CD8-positive, alpha-beta memory T cell (primary cell): Measurements from ENCODE around the gene TNFRSF14. TPM values are rescaled to one million over a fixed set of nuclear protein-coding genes. Genes with fewer than 3 reads are reported as not detected.
A peak's percentile ranks its signal among the peaks of the same experiment; 100 is the strongest.
"Not testable (repeated sequence)": the region's sequence is repeated elsewhere in the genome, so short reads cannot be mapped to it uniquely, and the experiment has no call there.

Experiments
- CTCF ChIA-PET: fragments of 350-600 bp; sonication (Branson Sonifier 250); formaldehyde crosslinking; loops from one replicate; lab custom pipeline; 2021; ENCODE audit warnings: antibody characterized with exemption; lab: Charles Lee
- POLR2A ChIA-PET: fragments of 350-600 bp; sonication (Branson Sonifier 250); formaldehyde crosslinking; loops from one replicate; lab custom pipeline; 2021; ENCODE audit warnings: antibody characterized with exemption; lab: Charles Lee
- DNase-seq, 5 donors: peaks; one replicate each; pipeline versions ENCODE4 v3.0.0 to v3.0.0-alpha.2; 2020 to 2022; ENCODE audit warnings: mixed read lengths in 1 of 5
- H3K27ac ChIP-seq: one replicate; pipeline ENCODE4 v1.7.0; 2013; ENCODE audit warnings: low read depth, mild to moderate bottlenecking, low read length, moderate library complexity
- H3K27me3 ChIP-seq: 2 replicates; pipeline ENCODE4 v1.7.0; 2013; ENCODE audit warnings: low read length, mild to moderate bottlenecking; ENCODE audit not compliant: insufficient read depth, poor library complexity, severe bottlenecking
- H3K36me3 ChIP-seq: 2 replicates; pipeline ENCODE4 v1.7.0; 2013; ENCODE audit warnings: mild to moderate bottlenecking, low read length, moderate library complexity; ENCODE audit not compliant: insufficient read depth
- H3K4me1 ChIP-seq: 2 replicates; pipeline ENCODE4 v1.7.0; 2013; ENCODE audit warnings: mild to moderate bottlenecking, low read length, moderate library complexity; ENCODE audit not compliant: insufficient read depth
- H3K4me3 ChIP-seq: 2 replicates; pipeline ENCODE4 v1.7.0; 2013; ENCODE audit warnings: mild to moderate bottlenecking, low read length
- H3K9me3 ChIP-seq: 2 replicates; pipeline ENCODE4 v1.7.0; 2013; ENCODE audit warnings: mild to moderate bottlenecking, low read length
- H3K27ac Mint-ChIP-seq, 8 donors: one replicate each; pipeline ENCODE4 v1.8.0; 2020 to 2021; ENCODE audit warnings: mixed read lengths in 8 of 8, mild to moderate bottlenecking in 6 of 8, inconsistent platforms in 3 of 8, moderate library complexity in 3 of 8
- H3K27me3 Mint-ChIP-seq, 2 donors: one replicate each; pipeline ENCODE4 v1.8.0; 2020 to 2021; ENCODE audit warnings: mixed read lengths in 2 of 2, mild to moderate bottlenecking in 1 of 2, moderate library complexity in 1 of 2
- H3K36me3 Mint-ChIP-seq, 3 donors: one replicate each; pipeline ENCODE4 v1.8.0; 2020 to 2021; ENCODE audit warnings: mixed read lengths in 3 of 3, inconsistent platforms in 1 of 3, mild to moderate bottlenecking in 1 of 3
- H3K4me1 Mint-ChIP-seq, 3 donors: one replicate each; pipeline ENCODE4 v1.8.0; 2020 to 2021; ENCODE audit warnings: mixed read lengths in 3 of 3, inconsistent platforms in 1 of 3, mild to moderate bottlenecking in 1 of 3
- H3K4me3 Mint-ChIP-seq, 7 donors: one replicate each; pipeline ENCODE4 v1.8.0; 2020 to 2021; ENCODE audit warnings: mixed read lengths in 7 of 7, mild to moderate bottlenecking in 6 of 7, moderate library complexity in 4 of 7, inconsistent platforms in 2 of 7
- H3K9me3 Mint-ChIP-seq, 5 donors: one replicate each; pipeline ENCODE4 v1.8.0; 2020 to 2022; ENCODE audit warnings: mixed read lengths in 5 of 5, mild to moderate bottlenecking in 3 of 5, moderate library complexity in 2 of 5, inconsistent platforms in 1 of 5
- polyA plus RNA-seq: library from polyadenylated mRNA; unstranded; fragments of 300-500 nt; fragmentation: Illumina TruSeq; gene quantifications from one replicate; pipeline ENCODE4 v1.2.3, GENCODE V29; 2021
- total RNA-seq, 2 experiments: library from RNA; stranded (reverse); gene quantifications; one replicate each; pipeline ENCODE4 v1.2.3, GENCODE V29; 2021

Gene TNFRSF14
- total and polyA plus RNA-seq, 3 experiments from 2014 or later: 51.6 to 168 (median 164) TPM

DNA sequence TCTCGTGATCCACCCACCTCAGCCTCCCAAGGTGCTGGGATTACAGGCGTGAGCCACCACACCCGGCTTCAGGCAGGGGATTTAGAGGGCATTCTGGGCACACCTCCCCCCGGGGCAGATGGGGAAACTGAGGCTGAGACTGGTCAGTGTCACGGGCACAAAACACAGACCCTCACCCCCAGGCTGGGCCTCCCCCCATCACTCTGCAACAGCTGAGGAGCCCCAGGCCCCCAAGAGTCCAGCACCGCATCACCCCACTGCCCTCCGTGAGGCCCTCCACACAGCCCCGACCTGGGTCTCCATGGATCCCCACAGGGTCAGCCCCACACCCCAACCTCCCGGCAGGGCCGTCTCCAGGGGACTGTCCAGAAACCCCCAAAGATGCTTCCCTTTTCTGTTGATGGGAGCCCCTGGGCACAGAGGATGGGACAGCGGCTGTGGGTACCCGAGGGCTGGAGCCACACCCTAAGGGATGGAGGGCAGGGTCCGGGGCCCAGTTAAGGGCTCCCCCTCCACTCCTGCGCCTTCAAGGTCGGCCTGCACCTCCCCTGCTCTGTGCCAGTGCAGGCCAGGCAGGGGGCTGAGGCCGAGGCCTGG, 11.0 kb downstream of the TNFRSF14 start:
- no peak for DNase-seq
- Mint-ChIP-seq H3K27ac (no peak overlapping the region), H3K4me3 (no peak overlapping the region), H3K4me1 (peaks cover 0 to 6% (median 0%) of the 10 kb centered on the region in 3 donors), H3K9me3 (peaks cover 0 to 2% (median 0%) of the 10 kb centered on the region in 5 donors), H3K27me3 (no peaks in the 10 kb centered on the region), H3K36me3 (peaks cover 0 to 14% (median 0%) of the 10 kb centered on the region in 3 donors)
- CTCF ChIA-PET: no interaction called here
- POLR2A ChIA-PET: no interaction called here
- H3K4me1 ChIP-seq: no peaks in the 10 kb centered on the region
- H3K27me3 ChIP-seq: no peaks in the 10 kb centered on the region
- H3K9me3 ChIP-seq: no peaks in the 10 kb centered on the region
- H3K36me3 ChIP-seq: no peaks in the 10 kb centered on the region
- H3K4me3 ChIP-seq: no peak overlapping the region
- H3K27ac ChIP-seq: no peak overlapping the region

DNA sequence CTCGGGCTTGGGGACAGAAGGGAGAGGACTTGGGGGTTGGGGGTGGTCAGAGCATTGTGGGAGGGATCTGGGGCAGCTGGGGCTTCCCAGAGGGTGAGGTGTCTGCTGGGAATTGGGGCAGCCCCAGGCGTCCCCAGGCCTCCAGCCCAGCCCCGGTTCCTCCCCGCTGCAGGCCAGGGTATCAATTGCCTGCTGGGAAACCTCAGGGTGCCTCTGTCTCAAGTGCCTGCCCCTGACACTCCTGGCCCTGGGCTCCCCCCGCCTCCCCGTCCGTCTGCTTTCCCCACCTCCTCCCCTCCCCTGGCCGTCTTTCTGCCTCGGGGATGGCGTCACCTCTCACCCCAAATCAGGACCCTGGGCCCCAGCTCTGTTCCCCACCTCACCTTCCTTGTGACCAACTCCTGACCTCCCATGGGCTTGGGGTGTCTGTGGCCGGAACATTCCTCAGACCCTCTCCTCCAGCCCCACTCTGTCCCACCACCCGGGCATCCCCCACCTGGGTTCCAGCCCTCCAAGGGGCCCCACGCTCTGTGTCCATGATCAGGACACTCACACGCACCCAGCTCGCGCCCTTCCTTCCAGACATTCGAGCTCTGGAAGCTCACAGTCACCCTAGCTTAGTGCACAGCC, 12.1 kb downstream of the TNFRSF14 start:
- H3K27me3 ChIP-seq, H3K4me1 Mint-ChIP-seq, H3K9me3 ChIP-seq, H3K36me3 ChIP-seq, H3K4me1 ChIP-seq, H3K9me3 Mint-ChIP-seq, CTCF ChIA-PET, H3K27me3 Mint-ChIP-seq, DNase-seq, H3K27ac ChIP-seq, H3K4me3 ChIP-seq, H3K27ac Mint-ChIP-seq, H3K4me3 Mint-ChIP-seq, H3K36me3 Mint-ChIP-seq: not testable (repeated sequence)
- POLR2A ChIA-PET: interaction anchor here (0.6 kb wide), 1 partner anchor 12 kb away, joined by 3 read pairs; the partner anchor contains the start of gene TNFRSF14

DNA sequence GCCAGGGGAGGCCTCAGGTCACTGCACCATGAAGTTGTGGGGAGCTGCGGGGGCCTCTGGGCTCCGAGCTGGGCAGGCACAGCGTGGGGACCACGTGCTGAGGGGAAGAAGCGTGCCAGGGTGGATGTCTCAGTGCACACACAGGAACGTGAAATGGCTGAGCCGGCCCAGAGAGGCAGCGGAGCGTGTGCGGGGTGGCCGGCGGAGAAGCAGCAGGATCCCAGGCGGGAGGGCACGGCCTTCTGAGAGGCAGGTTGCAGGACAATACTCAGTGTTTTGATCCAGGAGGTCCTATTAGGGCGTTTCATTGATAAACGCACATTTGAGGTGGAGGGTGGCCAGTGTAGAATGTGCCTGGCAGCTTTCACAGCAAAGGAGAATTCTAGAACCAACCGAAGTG, 12.9 kb downstream of the TNFRSF14 start:
- POLR2A ChIA-PET: no interaction called here

DNA sequence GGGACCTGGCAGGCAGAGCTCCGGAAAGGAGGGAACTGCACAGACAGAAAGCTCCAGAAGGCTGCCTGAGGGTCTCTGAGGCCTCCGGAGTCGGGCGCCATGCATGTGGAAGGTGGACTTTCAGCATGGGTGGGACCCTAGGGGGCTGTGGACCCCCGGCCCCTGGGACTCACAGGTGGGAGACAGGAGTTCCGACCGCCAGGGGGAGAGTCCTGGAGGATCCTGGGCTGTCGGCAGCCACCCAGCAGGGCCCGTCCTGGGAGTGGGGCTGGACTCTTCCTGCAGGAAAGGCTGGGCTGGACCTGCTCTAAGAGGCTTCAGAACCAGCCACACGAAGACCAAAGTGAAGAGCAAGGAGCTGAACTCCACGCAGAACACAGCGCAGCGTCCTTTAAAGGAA, 13.5 kb downstream of the TNFRSF14 start:
- H3K36me3 Mint-ChIP-seq, H3K27me3 ChIP-seq, H3K27me3 Mint-ChIP-seq, H3K4me1 ChIP-seq, DNase-seq, H3K9me3 ChIP-seq, H3K27ac Mint-ChIP-seq, CTCF ChIA-PET, H3K36me3 ChIP-seq, H3K27ac ChIP-seq, H3K4me3 ChIP-seq, H3K4me1 Mint-ChIP-seq, H3K4me3 Mint-ChIP-seq, POLR2A ChIA-PET: not testable (repeated sequence)
- H3K9me3 Mint-ChIP-seq: peaks cover 0 to 11% (median 6%) of the 10 kb centered on the region in 5 donors

More for the DNA sequence above, 12.9 kb downstream of the TNFRSF14 start:
- CTCF ChIA-PET: no interaction called here
- H3K9me3 Mint-ChIP-seq: peaks cover 0 to 11% (median 6%) of the 10 kb centered on the region in 5 donors
- peaks cover 0 to 3% (median 0%) of the 10 kb centered on the region in 3 donors for H3K4me1 Mint-ChIP-seq
- Histone ChIP-seq H3K9me3 (no peaks in the 10 kb centered on the region), H3K4me3 (no peak overlapping the region), H3K27ac (no peak overlapping the region), H3K4me1 (no peaks in the 10 kb centered on the region), H3K27me3 (no peaks in the 10 kb centered on the region), H3K36me3 (no peaks in the 10 kb centered on the region)
- no peak overlapping the region for H3K27ac Mint-ChIP-seq
- no peak for DNase-seq
- no peak overlapping the region for H3K4me3 Mint-ChIP-seq
- H3K27me3 Mint-ChIP-seq: no peaks in the 10 kb centered on the region
- peaks cover 0 to 2% (median 0%) of the 10 kb centered on the region in 3 donors for H3K36me3 Mint-ChIP-seq

DNA sequence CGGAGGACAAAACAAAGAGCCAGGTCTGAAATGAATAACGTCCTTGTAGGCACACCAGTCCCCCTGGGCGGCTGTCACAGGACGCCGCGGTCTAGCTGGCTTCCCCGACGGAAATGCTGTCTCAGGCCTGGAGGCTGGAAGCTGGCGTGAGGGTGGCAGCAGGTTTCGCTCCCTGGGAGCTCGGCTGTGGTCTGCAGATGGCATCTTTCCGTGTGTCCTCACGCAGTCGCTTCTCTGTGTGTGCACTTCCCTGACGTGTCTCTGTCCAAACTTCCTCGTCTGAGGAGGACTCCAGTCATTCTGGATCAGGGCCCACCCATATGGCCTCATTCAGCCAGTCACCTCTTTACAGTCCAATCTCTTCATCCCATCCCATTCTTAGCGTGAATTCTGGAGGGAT, 14.2 kb downstream of the TNFRSF14 start:
- Histone ChIP-seq H3K9me3 (no peaks in the 10 kb centered on the region), H3K4me3 (no peak overlapping the region), H3K4me1 (no peaks in the 10 kb centered on the region), H3K27me3 (no peaks in the 10 kb centered on the region), H3K36me3 (no peaks in the 10 kb centered on the region), H3K27ac (no peak overlapping the region)
- POLR2A ChIA-PET: no interaction called here
- no peak for DNase-seq
- CTCF ChIA-PET: no interaction called here
- Mint-ChIP-seq H3K36me3 (peaks cover 0 to 2% (median 0%) of the 10 kb centered on the region in 3 donors), H3K27me3 (no peaks in the 10 kb centered on the region), H3K4me1 (peaks cover 0 to under 1% (median 0%) of the 10 kb centered on the region in 3 donors), H3K27ac (peak overlapping the region in 1 of 8 donors; percentile 43), H3K4me3 (no peak overlapping the region), H3K9me3 (peaks cover 0 to 11% (median 6%) of the 10 kb centered on the region in 5 donors)

DNA sequence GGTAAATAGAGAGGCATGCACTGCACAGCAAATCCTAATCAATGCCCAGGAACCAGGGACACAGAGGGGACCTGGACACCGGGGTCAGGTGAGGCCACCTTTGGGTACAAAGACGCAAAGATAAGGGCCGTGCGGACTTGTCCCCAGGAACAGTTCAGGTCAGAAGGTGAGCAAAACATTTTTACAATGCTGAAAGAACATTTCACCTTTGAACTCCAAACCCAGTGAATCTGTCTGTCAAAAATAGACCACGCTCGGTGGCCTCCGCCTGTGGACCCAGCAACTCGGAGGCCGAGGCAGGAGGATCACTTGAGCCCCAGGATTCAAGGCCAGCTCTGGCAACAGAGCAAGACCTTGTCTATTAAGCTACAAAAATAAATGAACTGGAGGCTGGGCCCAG, 15.2 kb downstream of the TNFRSF14 start:
- Histone ChIP-seq H3K4me3 (no peak overlapping the region), H3K36me3 (no peaks in the 10 kb centered on the region), H3K4me1 (peaks cover 6% of the 10 kb centered on the region), H3K9me3 (no peaks in the 10 kb centered on the region), H3K27me3 (no peaks in the 10 kb centered on the region), H3K27ac (no peak overlapping the region)
- peaks cover 0 to 11% (median 6%) of the 10 kb centered on the region in 5 donors for H3K9me3 Mint-ChIP-seq
- H3K36me3 Mint-ChIP-seq: peaks cover 0 to 2% (median 0%) of the 10 kb centered on the region in 3 donors
- no peaks in the 10 kb centered on the region for H3K27me3 Mint-ChIP-seq
- no peak for DNase-seq
- ChIA-PET CTCF (no interaction called here), POLR2A (no interaction called here)
- no peak overlapping the region for H3K27ac Mint-ChIP-seq
- no peak overlapping the region for H3K4me3 Mint-ChIP-seq
- H3K4me1 Mint-ChIP-seq: peaks cover 0 to 3% (median 0%) of the 10 kb centered on the region in 3 donors

DNA sequence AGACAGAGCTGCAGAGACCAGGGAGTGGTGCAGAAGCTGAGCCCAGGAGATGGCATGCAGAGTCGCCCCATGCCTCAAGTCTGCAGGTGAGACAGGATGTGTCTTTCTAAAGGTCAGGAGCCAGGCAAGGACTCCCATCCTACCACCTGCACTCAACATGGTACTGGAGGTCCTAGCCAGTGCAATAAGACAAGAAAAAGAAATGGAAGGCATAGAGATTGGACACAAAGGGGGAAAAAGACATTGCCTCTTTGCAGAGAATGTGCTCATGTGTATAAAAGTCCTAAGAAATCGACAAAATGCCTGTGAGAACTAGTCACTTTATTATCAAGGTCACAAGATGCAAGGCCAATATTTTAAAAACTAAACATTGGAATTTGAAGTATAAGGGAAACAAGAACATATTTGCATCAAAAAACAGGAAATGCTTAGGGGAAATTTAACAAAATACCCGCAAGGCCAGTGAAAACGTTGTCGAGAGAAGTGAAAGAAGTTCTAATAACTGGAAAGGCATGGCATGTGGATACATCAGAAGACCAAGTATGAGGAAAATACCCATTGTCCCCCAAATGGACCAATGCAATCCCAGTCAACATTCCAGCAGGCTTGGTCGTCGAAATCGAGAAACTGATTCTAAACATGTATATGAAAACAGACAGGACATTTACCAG, 17.2 kb downstream of the TNFRSF14 start:
- H3K9me3 Mint-ChIP-seq: peaks cover 0 to 11% (median 6%) of the 10 kb centered on the region in 5 donors
- no peak overlapping the region for H3K27ac ChIP-seq
- H3K4me1 Mint-ChIP-seq: peaks cover 11 to 15% (median 12%) of the 10 kb centered on the region in 3 donors
- H3K4me1 ChIP-seq: peaks cover 22% of the 10 kb centered on the region
- H3K9me3 ChIP-seq: no peaks in the 10 kb centered on the region
- H3K27ac Mint-ChIP-seq: peak overlapping the region in 3 of 8 donors; percentile 38 to 66 (median 64)
- no peak for DNase-seq
- H3K36me3 ChIP-seq: no peaks in the 10 kb centered on the region
- CTCF ChIA-PET: interaction anchor here (1.0 to 1.6 kb wide), 2 partner anchors 11 to 12 kb away, joined by 4 to 6 read pairs; no protein-coding TSS in a partner anchor
- POLR2A ChIA-PET: no interaction called here
- no peaks in the 10 kb centered on the region for H3K27me3 ChIP-seq
- peak overlapping the region in 1 of 7 donors; percentile 24 for H3K4me3 Mint-ChIP-seq
- H3K4me3 ChIP-seq: no peak overlapping the region
- peaks cover 0 to 2% of the 10 kb centered on the region in 2 donors for H3K27me3 Mint-ChIP-seq
- H3K36me3 Mint-ChIP-seq: peaks cover 0 to 2% (median 0%) of the 10 kb centered on the region in 3 donors

DNA sequence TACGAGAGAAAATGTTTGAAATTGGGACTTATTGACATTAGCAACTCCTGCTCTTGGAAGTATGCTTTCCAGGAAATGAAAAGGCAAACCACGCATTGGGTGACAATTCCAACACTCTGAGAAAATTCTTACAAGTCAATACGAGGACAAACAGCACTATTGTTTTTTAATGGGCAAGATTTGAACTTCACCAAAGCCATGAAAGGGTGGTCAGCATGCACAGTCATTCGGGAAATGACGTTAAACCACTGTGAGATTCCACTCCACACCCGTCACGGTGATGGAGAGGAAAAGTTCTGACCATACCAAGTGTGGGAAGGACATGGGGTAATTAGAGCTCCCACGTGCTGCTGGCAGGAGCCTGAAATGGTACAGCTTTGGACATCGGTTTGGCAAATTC, 18.2 kb downstream of the TNFRSF14 start:
- H3K4me1 Mint-ChIP-seq: peaks cover 18 to 24% (median 21%) of the 10 kb centered on the region in 3 donors
- no peak overlapping the region for H3K4me3 Mint-ChIP-seq
- Histone ChIP-seq H3K4me3 (no peak overlapping the region), H3K36me3 (no peaks in the 10 kb centered on the region), H3K27me3 (no peaks in the 10 kb centered on the region), H3K27ac (no peak overlapping the region), H3K9me3 (no peaks in the 10 kb centered on the region), H3K4me1 (peaks cover 31% of the 10 kb centered on the region)
- H3K27ac Mint-ChIP-seq: peak overlapping the region in 2 of 8 donors; percentile 38 to 66
- H3K27me3 Mint-ChIP-seq: peaks cover 0 to 4% of the 10 kb centered on the region in 2 donors
- no peak for DNase-seq
- peaks cover 0 to 11% (median 6%) of the 10 kb centered on the region in 5 donors for H3K9me3 Mint-ChIP-seq
- POLR2A ChIA-PET: no interaction called here
- H3K36me3 Mint-ChIP-seq: peaks cover 0 to 5% (median 2%) of the 10 kb centered on the region in 3 donors
- CTCF ChIA-PET: interaction anchor here (1.0 kb wide), 1 partner anchor 12 kb away, joined by 6 read pairs; no protein-coding TSS in a partner anchor
